Left lung (tissue), 14 donors: ENCODE data around the gene TEP1. TPM values are rescaled to one million over a fixed set of nuclear protein-coding genes. Genes with fewer than 3 reads are reported as not detected.

Experiments used
- ATAC-seq: fragments of 200-7000 bp; cut with Tn5 transposase; one replicate; pipeline ENCODE4 v1.9.1; 2020; ENCODE audit warnings: moderate library complexity
- DNase-seq, 4 donors: peaks; one replicate each; pipeline ENCODE4 v3.0.0-alpha.2; 2013 to 2020
- H3K27ac ChIP-seq, 2 donors: fragments of 200-600 bp; sonication (generic) in 1 of 2; one replicate each; pipeline versions ENCODE4 v1.5.0 to v1.8.0; 2020 to 2021
- H3K27me3 ChIP-seq, 2 donors: fragments of 200-600 bp; sonication (generic) in 1 of 2; one replicate each; pipeline versions ENCODE4 v1.5.0 to v1.8.0; 2020 to 2021
- H3K36me3 ChIP-seq, 2 donors: fragments of 200-600 bp; sonication (generic) in 1 of 2; one replicate each; pipeline versions ENCODE4 v1.5.0 to v1.8.0; 2020 to 2021
- H3K4me1 ChIP-seq, 2 donors: fragments of 200-600 bp; one replicate each; pipeline ENCODE4 v1.8.0; 2021
- H3K4me3 ChIP-seq, 2 donors: fragments of 200-600 bp; sonication (generic) in 1 of 2; one replicate each; pipeline versions ENCODE4 v1.5.0 to v1.8.0; 2020 to 2021; ENCODE audit warnings: mild to moderate bottlenecking in 1 of 2
- H3K9me3 ChIP-seq, 2 donors: fragments of 200-600 bp; sonication (generic) in 1 of 2; one replicate each; pipeline versions ENCODE4 v1.5.0 to v1.8.0; 2020 to 2021
- intact Hi-C, 2 donors: fragments of 100-400 bp; cut with DNase I; formaldehyde crosslinking; loops; one replicate each; pipeline versions ENCODE4 v1.11.2 to v1.14.2; 2022
- long read RNA-seq, 12 donors: library from polyadenylated mRNA in 2 of 12; unstranded in 2 of 12; transcript quantifications; one replicate each; pipeline ENCODE4 v2.0.0 and lab custom pipeline, GENCODE V29; 2019 to 2026
- polyA plus RNA-seq, 6 donors: library from polyadenylated mRNA; unstranded; fragments of 120-200 nt; gene quantifications; one replicate each; pipeline ENCODE4 v1.2.1, GENCODE V29; 2013; ENCODE audit not compliant: insufficient read length in 6 of 6
- total RNA-seq, 2 donors: library from RNA; stranded (reverse); fragmentation: NEBNext Ultra II Directional; extraction: Animal tissue kit (Norgen Biotek cat#: 25700); gene quantifications; one replicate each; pipeline ENCODE4 v1.2.1, GENCODE V29; 2021
- TF ChIP-seq, protein P1 (sequence below), 2 donors: fragments of 200-600 bp; sonication (generic) in 1 of 2; IDR thresholded peaks; one replicate each; pipeline versions ENCODE4 v1.5.0 to v1.8.0; 2021; ENCODE audit warnings: antibody characterized with exemption in 2 of 2
- donor health status: DM: no; HTN: yes; CAD: no.
- donor health status: DM: no; HTN: no; CAD: no.

The TEP1 gene
- total RNA-seq (10 to 100 TPM; 50.8 to 57.0 TPM), polyA plus RNA-seq (10 to 100 TPM; 19.0 to 25.0 (median 20.5) TPM)
- long read RNA-seq, donor 1, partial matches to known transcripts, result 0 of 1 reads
- long read RNA-seq, donor 1, other reads (novel, unspliced or antisense), result 0 of 1 reads
- long read RNA-seq, donor 2, partial matches to known transcripts, result 161 of 491 reads
- long read RNA-seq, donor 2, other reads (novel, unspliced or antisense), result 329 of 491 reads
- long read RNA-seq, donor 3, result 0 reads
- long read RNA-seq, donor 4, result 0 reads
- long read RNA-seq, donor 5, partial matches to known transcripts, result 0 of 1 reads
- long read RNA-seq, donor 5, other reads (novel, unspliced or antisense), result 0 of 1 reads
- long read RNA-seq, donor 6, result 0 reads
- long read RNA-seq, donor 7, result 0 reads
- long read RNA-seq, donor 8, partial matches to known transcripts, result 0 of 1 reads
- long read RNA-seq, donor 8, other reads (novel, unspliced or antisense), result 0 of 1 reads
- long read RNA-seq, donor 9, result 0 reads
- long read RNA-seq, donor 10, partial matches to known transcripts, result 0 of 5 reads
- long read RNA-seq, donor 10, other reads (novel, unspliced or antisense), result 5 of 5 reads
- long read RNA-seq, donor 11, partial matches to known transcripts, result 0 of 1 reads
- long read RNA-seq, donor 11, other reads (novel, unspliced or antisense), result 0 of 1 reads
- long read RNA-seq, donor 12, result 0 reads

DNA sequence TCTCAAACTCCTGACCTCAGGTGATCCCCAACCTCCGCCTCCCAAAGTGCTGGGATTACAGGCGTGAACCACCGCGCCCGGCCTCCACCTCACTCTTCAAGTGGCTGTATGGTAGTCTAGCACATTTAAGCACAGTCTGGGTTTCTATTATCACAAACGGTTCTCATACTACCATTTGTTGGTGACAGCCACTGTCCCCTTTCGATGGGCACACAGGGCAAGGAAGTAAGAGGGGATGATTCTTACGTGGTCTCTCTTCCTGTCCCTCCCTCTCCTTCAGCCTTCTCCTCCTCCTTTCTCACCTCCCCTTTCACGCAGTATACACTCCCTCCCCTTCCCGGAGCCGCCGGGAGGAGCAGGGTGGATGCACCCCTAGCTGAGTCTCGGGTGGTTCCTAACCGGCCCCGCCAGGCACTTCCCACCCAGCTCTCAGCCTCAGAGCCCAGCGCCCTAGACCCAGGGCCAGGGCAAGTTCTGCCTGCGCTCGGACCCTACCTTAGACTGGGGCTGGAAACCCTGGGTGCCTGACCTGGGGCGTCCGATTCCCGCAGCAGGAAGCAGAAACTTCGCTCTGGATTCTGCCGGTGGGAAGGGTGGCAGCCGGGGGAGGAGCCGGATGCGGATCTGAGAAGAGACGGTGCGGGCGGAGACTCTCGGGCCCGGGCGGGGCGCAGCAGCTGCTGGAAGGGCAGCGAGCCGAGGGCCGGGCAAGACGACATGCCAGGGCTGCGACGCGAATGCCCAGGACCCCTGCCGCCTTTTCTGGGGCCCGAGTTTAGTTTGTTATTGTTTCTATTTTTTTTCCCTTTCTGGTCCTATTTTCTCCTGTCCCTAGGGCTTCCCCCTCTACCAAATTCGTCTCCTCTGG lies at the start of gene TEP1:
TEP1 (minus strand) TSS at position 626 of the 868 bp plus-strand sequence. CDS start 5,062 bp downstream, outside the sequence.
- Histone ChIP-seq H3K36me3 (peaks cover 0 to 7% of the 10 kb centered on the region in 2 donors), H3K4me1 (peaks cover 0 to 42% of the 10 kb centered on the region in 2 donors), H3K27ac (peak within 1 kb of the TSS; percentile 96), H3K27me3 (no peaks in the 10 kb centered on the region), H3K9me3 (no peaks in the 10 kb centered on the region), H3K4me3 (peak within 1 kb of the TSS; percentile 73 to 75)
- intact Hi-C loops, result loop anchor here in 1 of 2 donors (10.0 kb wide), 1 partner anchor 192 kb away; no protein-coding TSS in a partner anchor
- DNase-seq (peak; percentile 81 to 97 (median 90)), ATAC-seq (peak; percentile 97)
- TF ChIP-seq, protein P1, sequence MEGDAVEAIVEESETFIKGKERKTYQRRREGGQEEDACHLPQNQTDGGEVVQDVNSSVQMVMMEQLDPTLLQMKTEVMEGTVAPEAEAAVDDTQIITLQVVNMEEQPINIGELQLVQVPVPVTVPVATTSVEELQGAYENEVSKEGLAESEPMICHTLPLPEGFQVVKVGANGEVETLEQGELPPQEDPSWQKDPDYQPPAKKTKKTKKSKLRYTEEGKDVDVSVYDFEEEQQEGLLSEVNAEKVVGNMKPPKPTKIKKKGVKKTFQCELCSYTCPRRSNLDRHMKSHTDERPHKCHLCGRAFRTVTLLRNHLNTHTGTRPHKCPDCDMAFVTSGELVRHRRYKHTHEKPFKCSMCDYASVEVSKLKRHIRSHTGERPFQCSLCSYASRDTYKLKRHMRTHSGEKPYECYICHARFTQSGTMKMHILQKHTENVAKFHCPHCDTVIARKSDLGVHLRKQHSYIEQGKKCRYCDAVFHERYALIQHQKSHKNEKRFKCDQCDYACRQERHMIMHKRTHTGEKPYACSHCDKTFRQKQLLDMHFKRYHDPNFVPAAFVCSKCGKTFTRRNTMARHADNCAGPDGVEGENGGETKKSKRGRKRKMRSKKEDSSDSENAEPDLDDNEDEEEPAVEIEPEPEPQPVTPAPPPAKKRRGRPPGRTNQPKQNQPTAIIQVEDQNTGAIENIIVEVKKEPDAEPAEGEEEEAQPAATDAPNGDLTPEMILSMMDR (IDR thresholded peaks at IDR 0.05), result no peak

DNA sequence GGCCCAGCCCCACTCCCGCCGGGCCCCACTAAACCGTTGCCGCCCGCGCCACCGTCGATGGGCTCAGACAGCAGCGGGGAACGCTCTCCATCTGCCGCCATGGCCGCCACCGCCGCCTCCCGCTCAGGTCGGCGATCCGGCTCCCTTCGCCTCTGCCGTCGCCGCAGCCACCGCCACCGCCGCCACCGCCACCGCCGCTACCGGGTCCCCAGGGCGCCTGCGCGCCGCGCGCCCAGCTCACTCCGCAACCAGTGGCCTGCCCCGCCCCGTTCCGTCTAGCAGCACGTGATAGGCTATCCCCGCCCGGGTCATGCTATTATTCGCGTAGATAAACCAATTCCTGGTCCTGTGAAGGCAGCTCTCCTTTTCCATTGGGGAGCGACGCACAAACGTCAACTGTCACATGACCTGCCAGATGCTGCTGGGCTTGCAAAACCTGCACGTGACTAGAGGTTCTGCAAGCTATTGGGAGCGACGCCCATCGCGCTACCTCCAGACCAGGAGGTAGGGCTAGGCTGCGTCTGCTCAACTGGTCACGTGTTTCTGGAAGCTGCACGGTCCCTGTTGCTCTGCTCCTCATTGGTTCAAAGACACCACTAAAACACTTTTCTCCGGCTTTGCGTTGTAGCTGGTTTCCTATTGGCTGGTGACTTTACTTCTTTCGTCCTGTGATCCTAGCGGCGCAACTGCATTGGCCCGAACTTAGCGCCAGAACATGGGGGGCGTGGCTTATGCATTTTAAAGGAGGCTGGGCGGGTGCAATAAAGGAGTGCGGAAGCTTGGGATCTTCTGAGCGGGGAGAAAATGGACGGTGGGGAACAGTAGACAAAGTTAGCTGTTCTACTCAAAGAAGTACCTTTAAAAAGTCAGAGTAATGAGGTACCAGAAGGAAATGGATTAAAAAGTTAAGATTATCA lies 48.2 kb upstream of the TEP1 start, which contains the start of gene PIP4P1:
PIP4P1 (minus strand) TSS at position 210 of the 917 bp plus-strand sequence; CDS start at position 101, 109 bp downstream.
- peaks cover 0 to 32% of the 10 kb centered on the region in 2 donors for H3K36me3 ChIP-seq
- H3K4me3 ChIP-seq, result peak within 1 kb of the TSS; percentile 85 to 88
- H3K9me3 ChIP-seq, result no peaks in the 10 kb centered on the region
- ATAC-seq (peak; percentile 96), DNase-seq (peak; percentile 98 to 100 (median 99))
- H3K4me1 ChIP-seq, result peaks cover 19 to 45% of the 10 kb centered on the region in 2 donors
- H3K27ac ChIP-seq, result peak within 1 kb of the TSS; percentile 88 to 89
- TF ChIP-seq, protein P1 (IDR thresholded peaks at IDR 0.05), result no peak
- no peaks in the 10 kb centered on the region for H3K27me3 ChIP-seq
- intact Hi-C loops, result no loop called here

DNA sequence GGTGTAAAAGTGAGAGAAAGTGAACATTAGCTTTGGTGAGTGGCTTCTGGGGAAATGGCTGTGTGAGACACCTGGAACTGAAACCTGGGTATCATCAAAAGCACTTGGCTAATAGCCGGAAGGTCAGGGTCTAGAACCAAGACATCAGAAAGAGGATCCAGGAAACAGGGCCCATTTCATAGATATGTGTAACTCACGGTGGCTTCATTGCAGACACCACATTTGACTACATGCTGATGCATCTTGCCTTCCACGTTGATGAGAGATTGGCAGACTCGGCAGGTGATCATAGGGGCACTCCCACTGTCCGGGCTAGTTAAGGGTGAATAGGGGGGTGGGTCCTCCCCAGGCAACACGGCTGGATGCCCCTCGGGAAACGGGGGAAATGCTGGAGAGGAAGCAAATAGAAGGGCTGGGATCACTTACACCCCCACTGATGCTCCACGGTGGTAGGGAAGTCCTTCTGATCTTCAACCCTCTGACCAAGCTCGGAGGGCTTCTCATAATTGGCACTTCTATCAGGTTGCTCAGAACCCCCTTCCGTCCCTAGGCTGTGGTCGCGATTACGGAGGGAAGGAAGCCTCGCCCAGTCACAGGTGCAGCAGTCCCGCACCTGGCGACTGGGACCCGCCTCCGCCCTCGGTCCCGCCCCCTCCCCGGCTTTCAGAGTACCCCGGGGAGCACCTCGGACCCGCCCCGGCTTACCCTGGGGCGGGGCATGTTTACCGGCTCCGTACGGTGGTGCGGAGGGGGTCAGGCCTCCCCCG lies 47.3 kb upstream of the TEP1 start:
- TF ChIP-seq, protein P1 (IDR thresholded peaks at IDR 0.05), result no peak
- Histone ChIP-seq H3K36me3 (peaks cover 0 to 34% of the 10 kb centered on the region in 2 donors), H3K4me3 (peak overlapping the region; percentile 85 to 88), H3K9me3 (no peaks in the 10 kb centered on the region), H3K27ac (peak overlapping the region; percentile 88 to 89), H3K27me3 (no peaks in the 10 kb centered on the region), H3K4me1 (peaks cover 25 to 53% of the 10 kb centered on the region in 2 donors)
- intact Hi-C loops, result no loop called here
- ATAC-seq, result peak; percentile 41
- DNase-seq, result peak in 2 of 4 donors; percentile 44 to 61
